ENCODE data around the gene MEP1B.
"Not testable (repeated sequence)": the region's sequence is repeated elsewhere in the genome, so short reads cannot be mapped to it uniquely, and the experiment has no call there.

MEP1B gene

GRCh38 chr18:32175265-32175664 is 14.6 kb upstream of the MEP1B start:
- Mint-ChIP-seq H3K27ac (no peak overlapping the region), H3K36me3 (ENCODE audit: low read depth) (no peaks in the 10 kb centered on the region), H3K4me3 (no peak overlapping the region), H3K4me1 (no peaks in the 10 kb centered on the region), H3K9me3 (peaks cover 2% of the 10 kb centered on the region), H3K27me3 (ENCODE audit: low read depth) (peaks cover 4% of the 10 kb centered on the region)
- TF ChIP-seq CTCF (IDR thresholded peaks at IDR 0.05; ENCODE audit: unreplicated experiment in 3 of 3): no peak

DNA sequence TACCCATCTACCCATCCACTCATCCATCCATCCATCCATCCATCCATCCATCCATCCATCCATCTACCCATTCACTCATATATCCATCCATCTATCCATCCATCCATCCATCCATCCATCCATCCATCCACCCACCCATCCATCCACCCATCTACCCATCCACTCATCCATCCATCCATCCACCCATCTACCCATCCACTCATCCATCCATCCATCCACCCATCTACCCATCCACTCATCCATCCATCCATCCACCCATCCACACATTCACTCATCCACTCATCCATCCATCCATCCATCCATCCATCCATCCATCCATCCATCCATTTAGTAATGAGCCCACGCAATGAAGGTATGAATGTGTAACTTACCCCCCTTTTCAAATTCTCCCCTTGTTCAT is 13.1 kb upstream of the MEP1B start:
- not testable (repeated sequence) for H3K9me3 Mint-ChIP-seq; H3K4me1 Mint-ChIP-seq; H3K27ac Mint-ChIP-seq; H3K36me3 Mint-ChIP-seq (ENCODE audit: low read depth); H3K27me3 Mint-ChIP-seq (ENCODE audit: low read depth); H3K4me3 Mint-ChIP-seq

- H3K4me1 Mint-ChIP-seq: no peaks in the 10 kb centered on the region
- H3K27ac Mint-ChIP-seq: no peak overlapping the region
- H3K4me3 Mint-ChIP-seq: no peak overlapping the region
- H3K36me3 Mint-ChIP-seq (ENCODE audit: low read depth): no peaks in the 10 kb centered on the region
- no peaks in the 10 kb centered on the region for H3K9me3 Mint-ChIP-seq
- no peak for TF ChIP-seq CTCF (IDR thresholded peaks at IDR 0.05; ENCODE audit: unreplicated experiment in 3 of 3)
- H3K27me3 Mint-ChIP-seq (ENCODE audit: low read depth): no peaks in the 10 kb centered on the region
These were observed 12.3 kb upstream of the MEP1B start for GRCh38 chr18:32177530-32177929.

DNA sequence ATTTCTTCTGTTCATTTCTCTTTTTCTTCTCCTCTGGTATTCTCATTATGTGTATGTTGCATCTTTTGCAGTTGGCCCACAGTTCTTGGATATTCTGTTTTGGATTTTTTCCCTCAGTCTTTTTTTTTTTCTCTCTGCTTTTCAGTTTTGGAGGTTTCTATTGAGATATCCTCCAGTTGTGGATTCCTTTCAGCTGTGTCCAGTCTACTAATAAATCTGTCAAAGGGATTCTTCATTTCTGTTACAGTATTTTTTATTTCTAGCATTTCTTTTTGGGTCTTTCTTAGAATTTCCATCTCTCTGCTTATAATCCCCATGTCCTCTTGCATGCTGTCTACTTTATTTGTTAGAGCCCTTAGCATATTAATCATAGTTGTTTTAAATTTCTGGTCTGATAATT is 6.3 kb upstream of the MEP1B start:
- Mint-ChIP-seq H3K4me3 (no peak overlapping the region), H3K9me3 (peaks cover 17% of the 10 kb centered on the region), H3K36me3 (ENCODE audit: low read depth) (peaks cover 3% of the 10 kb centered on the region), H3K27ac (no peak overlapping the region), H3K4me1 (no peaks in the 10 kb centered on the region), H3K27me3 (ENCODE audit: low read depth) (no peaks in the 10 kb centered on the region)
- no peak for TF ChIP-seq CTCF (IDR thresholded peaks at IDR 0.05; ENCODE audit: unreplicated experiment in 3 of 3)

DNA sequence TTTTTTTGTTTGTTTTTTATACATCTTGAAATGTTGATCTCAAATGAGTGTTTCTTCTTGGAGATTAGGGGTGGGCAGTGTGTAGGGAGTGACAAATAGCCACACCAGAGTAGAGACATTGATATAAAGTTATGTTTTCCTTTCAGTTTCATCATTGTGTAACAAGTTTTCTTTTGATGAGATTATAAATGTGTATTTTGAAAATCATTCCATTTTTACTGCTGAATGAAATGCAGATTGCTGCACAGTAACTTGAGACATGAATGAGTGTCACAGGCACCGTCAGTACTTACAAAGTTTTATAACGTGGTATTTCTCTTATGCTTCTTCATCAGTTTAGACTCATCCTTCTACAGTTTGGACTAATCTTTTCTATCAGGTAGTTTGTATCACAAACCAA is 370 bp downstream of the MEP1B start:
- Mint-ChIP-seq H3K4me3 (no peak overlapping the region), H3K4me1 (no peaks in the 10 kb centered on the region), H3K36me3 (ENCODE audit: low read depth) (no peaks in the 10 kb centered on the region), H3K9me3 (no peaks in the 10 kb centered on the region), H3K27me3 (ENCODE audit: low read depth) (no peaks in the 10 kb centered on the region), H3K27ac (no peak overlapping the region)
- no peak for TF ChIP-seq CTCF (IDR thresholded peaks at IDR 0.05; ENCODE audit: unreplicated experiment in 3 of 3)

- Mint-ChIP-seq H3K27ac (no peak overlapping the region), H3K9me3 (no peaks in the 10 kb centered on the region), H3K4me3 (no peak overlapping the region), H3K36me3 (ENCODE audit: low read depth) (no peaks in the 10 kb centered on the region), H3K27me3 (ENCODE audit: low read depth) (no peaks in the 10 kb centered on the region), H3K4me1 (no peaks in the 10 kb centered on the region)
- no peak for TF ChIP-seq CTCF (IDR thresholded peaks at IDR 0.05; ENCODE audit: unreplicated experiment in 3 of 3)
These were observed 6.3 kb downstream of the MEP1B start for GRCh38 chr18:32195881-32196815.

Measured in nephron (organoid).